Thoracic aorta (tissue), 2 donors: ENCODE measurements around the gene C2orf92. TPM values are rescaled to one million over a fixed set of nuclear protein-coding genes. Genes with fewer than 3 reads are reported as not detected.
"Not testable (repeated sequence)": the region's sequence is repeated elsewhere in the genome, so short reads cannot be mapped to it uniquely, and the experiment has no call there.

Experiments used
- ATAC-seq: fragments of 150-250 bp; one replicate; pipeline ENCODE4 v1.8.0; 2017; ENCODE audit warnings: low read depth; ENCODE audit not compliant: insufficient number of reproducible peaks, low FRiP score
- DNase-seq: peaks from one replicate; pipeline ENCODE4 v3.0.0-alpha.2; 2020; ENCODE audit warnings: low spot score
- H3K27ac ChIP-seq, 2 donors: fragments of 200-600 bp; sonication (generic); 1 replicate in 1 of 2; 2 replicates in 1 of 2; pipeline ENCODE4 v1.5.1; 2016; ENCODE audit warnings: mild to moderate bottlenecking in 2 of 2, moderate library complexity in 2 of 2
- H3K27me3 ChIP-seq: fragments of 200-600 bp; sonication (generic); replicated peaks from 2 replicates; pipeline ENCODE4 v1.6.0; 2016; ENCODE audit warnings: mild to moderate bottlenecking; ENCODE audit not compliant: insufficient read depth
- H3K36me3 ChIP-seq: fragments of 200-600 bp; sonication (generic); one replicate; pipeline ENCODE4 v1.5.1; 2016
- H3K4me1 ChIP-seq, 2 donors: fragments of 200-600 bp; sonication (generic); 1 replicate in 1 of 2; 2 replicates in 1 of 2; pipeline versions ENCODE4 v1.5.1 to v1.6.0; 2016; ENCODE audit warnings: low read depth in 2 of 2, mild to moderate bottlenecking in 1 of 2; ENCODE audit not compliant: control insufficient read depth in 1 of 2
- H3K4me3 ChIP-seq: fragments of 200-600 bp; sonication (generic); 2 replicates; pipeline ENCODE4 v1.5.1; 2016; ENCODE audit warnings: mild to moderate bottlenecking
- H3K9me3 ChIP-seq: fragments of 200-600 bp; sonication (generic); 2 replicates; pipeline ENCODE4 v1.5.1; 2016
- total RNA-seq, 2 donors: library from RNA; depleted of rRNA; stranded (reverse); fragments of >200 nt; gene quantifications; one replicate each; pipeline versions ENCODE4 v1.1.0 to v1.2.3, GENCODE V29; 2016
- TF ChIP-seq, protein P1 (sequence below): fragments of 200-600 bp; sonication (generic); IDR thresholded peaks from one replicate; pipeline ENCODE4 v1.5.1; 2019; ENCODE audit warnings: antibody characterized with exemption

Gene C2orf92
- total RNA-seq = 10 to 100 TPM; 13.7 to 32.0 TPM

DNA sequence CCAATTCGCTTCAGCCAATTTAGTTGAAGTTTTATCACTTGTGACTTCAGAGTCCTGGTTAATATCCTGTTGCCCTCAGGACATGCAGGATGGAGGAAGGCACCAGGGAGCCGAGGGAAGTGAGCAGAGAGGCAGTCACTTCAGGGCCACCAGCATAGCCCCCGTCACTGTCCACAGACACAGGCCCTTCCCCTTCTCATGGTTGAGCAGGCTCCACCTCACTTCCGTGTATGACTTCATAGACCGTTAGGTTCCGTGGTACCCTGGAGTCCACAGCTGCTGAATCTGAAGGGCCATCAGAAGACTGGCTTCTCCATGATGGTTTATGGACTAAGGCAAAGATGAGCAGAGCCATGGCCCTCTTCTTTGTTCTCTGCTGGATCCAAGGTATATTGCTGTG, at the start of gene C2orf92:
Gene C2orf92 (plus strand): TSS at position 266 of the 400 bp plus-strand sequence. CDS start 76 bp downstream, at position 342.
- Histone ChIP-seq H3K27ac (no peak within 1 kb of the TSS), H3K4me1 (peaks cover 0 to 3% of the 10 kb centered on the region in 2 donors), H3K27me3 (no peaks in the 10 kb centered on the region), H3K4me3 (no peak within 1 kb of the TSS), H3K9me3 (no peaks in the 10 kb centered on the region), H3K36me3 (no peaks in the 10 kb centered on the region)
- no peak for ATAC-seq
- no peak for DNase-seq
- TF ChIP-seq, protein P1, sequence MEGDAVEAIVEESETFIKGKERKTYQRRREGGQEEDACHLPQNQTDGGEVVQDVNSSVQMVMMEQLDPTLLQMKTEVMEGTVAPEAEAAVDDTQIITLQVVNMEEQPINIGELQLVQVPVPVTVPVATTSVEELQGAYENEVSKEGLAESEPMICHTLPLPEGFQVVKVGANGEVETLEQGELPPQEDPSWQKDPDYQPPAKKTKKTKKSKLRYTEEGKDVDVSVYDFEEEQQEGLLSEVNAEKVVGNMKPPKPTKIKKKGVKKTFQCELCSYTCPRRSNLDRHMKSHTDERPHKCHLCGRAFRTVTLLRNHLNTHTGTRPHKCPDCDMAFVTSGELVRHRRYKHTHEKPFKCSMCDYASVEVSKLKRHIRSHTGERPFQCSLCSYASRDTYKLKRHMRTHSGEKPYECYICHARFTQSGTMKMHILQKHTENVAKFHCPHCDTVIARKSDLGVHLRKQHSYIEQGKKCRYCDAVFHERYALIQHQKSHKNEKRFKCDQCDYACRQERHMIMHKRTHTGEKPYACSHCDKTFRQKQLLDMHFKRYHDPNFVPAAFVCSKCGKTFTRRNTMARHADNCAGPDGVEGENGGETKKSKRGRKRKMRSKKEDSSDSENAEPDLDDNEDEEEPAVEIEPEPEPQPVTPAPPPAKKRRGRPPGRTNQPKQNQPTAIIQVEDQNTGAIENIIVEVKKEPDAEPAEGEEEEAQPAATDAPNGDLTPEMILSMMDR = no peak

DNA sequence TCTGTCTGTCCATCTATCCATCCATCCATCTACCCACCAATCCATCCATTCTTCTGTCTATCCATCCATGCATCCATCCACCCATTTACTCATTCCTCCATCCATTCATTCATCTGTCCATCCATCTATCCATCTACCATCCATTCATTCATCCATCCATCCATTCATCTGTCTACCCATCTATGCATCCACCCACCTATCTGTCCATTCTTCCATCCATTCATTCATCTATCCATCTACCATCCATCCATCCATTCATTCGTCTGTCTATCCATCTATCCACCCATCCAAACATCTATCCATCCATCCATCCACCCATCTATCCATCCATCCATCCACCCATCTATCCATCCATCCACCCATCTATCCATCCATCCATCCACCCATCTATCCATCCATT, 49.0 kb upstream of the C2orf92 start:
- not testable (repeated sequence) for H3K27ac ChIP-seq

DNA sequence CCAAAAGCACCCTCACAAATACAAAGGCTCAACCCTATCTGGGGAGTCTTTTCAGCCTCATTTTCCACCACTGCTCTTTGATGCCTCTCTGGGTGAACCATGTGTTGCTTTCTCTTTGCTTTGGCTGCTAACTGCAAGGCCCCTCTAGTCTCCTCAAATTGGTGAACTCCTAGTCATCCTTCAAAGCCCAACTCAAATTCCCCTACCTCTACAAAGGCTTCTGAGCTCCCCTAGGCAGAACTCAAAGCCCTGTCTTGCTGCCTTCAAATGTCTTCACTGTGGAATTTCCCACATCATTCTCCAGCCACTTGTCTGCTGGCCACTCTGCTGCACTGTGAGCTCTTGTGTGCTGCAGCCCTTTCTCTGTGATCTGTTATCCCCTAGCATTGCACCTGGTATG, 46.5 kb upstream of the C2orf92 start:
- not testable (repeated sequence) for H3K4me3 ChIP-seq, ATAC-seq, H3K27ac ChIP-seq, DNase-seq, H3K4me1 ChIP-seq, H3K27me3 ChIP-seq, H3K36me3 ChIP-seq, H3K9me3 ChIP-seq

More for the DNA sequence above, 49.0 kb upstream of the C2orf92 start:
- not testable (repeated sequence) for H3K9me3 ChIP-seq, H3K36me3 ChIP-seq, H3K4me1 ChIP-seq, H3K4me3 ChIP-seq, H3K27me3 ChIP-seq, DNase-seq, ATAC-seq

DNA sequence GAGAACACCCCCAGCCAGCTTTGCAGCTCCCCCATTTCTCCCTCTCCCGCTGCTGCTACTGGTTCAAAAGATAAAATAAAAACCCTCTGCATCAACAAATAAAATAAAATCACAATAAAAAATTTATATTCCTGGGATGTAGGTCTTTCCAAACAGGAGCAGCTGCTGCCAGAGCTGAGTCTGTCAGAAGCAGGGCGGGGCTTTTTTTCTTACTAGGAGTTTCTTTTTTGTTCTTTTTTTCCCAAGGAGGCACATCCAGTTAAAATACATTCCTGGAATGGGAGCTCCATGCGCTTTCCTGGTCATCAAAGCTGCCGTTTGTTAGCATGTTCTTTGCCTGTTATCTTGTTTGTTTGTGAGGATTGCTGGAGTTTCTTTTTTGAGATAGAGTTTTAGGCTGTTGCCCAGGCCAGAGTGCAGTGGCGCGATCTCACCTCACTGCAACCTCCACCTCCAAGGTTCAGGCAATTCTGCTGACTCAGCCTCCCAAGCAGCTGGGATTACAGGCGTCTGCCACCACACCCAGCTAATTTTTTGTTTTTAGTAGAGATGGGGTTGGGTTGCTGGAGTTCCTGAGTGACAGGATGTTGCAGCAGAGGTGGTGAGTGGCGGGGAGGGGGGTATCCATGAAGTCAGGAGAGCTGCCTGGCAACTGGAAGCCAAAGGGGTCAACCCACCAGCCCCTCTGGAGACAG, 44.0 kb upstream of the C2orf92 start:
- not testable (repeated sequence) for DNase-seq, H3K27me3 ChIP-seq, ATAC-seq, H3K4me3 ChIP-seq, H3K27ac ChIP-seq, H3K4me1 ChIP-seq, H3K36me3 ChIP-seq, H3K9me3 ChIP-seq

DNA sequence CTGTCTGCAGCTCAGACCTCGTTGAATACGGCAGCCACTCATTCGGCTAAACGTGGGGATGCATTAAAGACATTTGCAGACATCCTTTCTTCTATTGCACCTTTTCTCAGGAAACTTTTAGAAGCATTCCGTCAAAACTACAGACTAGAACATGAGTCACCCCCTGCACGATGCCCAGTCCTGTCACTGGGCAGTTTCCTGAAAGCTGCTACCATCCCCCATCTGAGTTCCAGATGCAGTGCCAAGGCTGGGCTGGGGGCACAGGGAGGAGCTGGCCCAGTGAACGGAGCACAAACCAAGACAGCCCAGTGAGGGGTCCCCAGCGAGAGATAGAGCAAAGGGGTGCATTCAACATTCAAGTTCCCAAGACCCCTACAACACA, 43.5 kb upstream of the C2orf92 start:
- not testable (repeated sequence) for H3K9me3 ChIP-seq, H3K27ac ChIP-seq, DNase-seq, H3K27me3 ChIP-seq, H3K4me3 ChIP-seq, ATAC-seq, H3K36me3 ChIP-seq, H3K4me1 ChIP-seq

DNA sequence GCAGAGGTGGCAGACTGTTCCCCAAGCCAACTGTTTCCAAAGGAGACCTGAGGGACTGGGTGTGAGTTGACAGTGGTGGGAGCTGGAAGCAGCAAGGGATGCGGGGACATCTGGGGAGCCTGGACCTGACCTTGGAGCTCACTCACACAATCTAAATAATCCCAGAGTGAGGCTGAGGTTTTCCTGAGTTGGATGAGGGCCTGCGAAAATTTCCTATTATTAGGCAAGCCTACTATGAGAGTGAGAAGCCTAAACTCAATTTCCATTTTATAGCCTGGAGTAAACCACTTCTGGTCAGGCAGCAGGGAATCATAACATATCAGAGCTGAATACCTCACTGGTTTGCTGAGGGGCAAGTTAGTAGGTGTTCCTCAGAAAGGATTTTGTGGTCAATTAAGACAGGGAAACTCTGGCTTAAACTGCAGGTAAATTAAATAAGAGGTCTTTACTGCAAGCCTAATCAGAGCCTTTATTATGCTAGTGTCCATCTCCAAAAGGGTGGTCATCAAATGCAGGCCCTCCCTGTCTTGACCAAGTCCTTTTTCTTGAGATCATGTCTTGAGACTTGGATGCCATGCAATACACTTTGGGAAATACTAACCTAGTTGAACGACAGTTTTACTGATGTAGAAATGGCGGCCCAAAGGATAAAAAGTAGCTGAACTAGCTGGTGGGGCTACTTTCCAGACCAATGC, 25.3 kb upstream of the C2orf92 start:
- peaks cover 7 to 19% of the 10 kb centered on the region in 2 donors for H3K4me1 ChIP-seq
- TF ChIP-seq, protein P1 = no peak
- no peak overlapping the region for H3K4me3 ChIP-seq
- H3K36me3 ChIP-seq = peaks cover 16% of the 10 kb centered on the region
- no peak for DNase-seq
- no peaks in the 10 kb centered on the region for H3K27me3 ChIP-seq
- no peak overlapping the region for H3K27ac ChIP-seq
- no peak for ATAC-seq
- no peaks in the 10 kb centered on the region for H3K9me3 ChIP-seq

DNA sequence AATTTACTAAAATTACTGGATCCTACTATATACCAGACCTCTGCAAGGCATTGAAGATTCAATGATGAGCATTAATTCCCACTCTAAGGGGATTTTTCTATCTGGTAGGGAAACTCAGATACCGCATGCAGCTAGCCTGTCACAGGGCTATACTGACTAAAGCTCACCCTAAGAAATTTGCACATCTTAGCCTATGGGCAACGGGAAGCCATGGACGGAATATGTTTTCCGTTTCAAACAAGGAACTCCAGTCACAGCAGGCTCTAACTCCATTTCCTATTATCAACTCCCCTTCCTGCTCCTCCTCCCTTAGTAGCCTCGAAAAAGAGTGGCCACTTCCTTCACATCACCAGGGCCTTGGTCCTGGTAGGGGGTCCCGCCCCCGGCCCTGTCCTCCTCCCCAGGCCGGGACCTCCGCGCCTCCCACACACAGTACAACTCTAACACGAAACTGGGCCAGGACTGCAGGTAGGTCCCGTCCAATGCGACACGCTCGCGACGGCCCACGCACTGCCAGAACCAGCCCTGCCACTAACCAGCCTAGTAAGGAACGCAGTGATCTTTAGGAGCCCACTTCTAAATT, 24.3 kb upstream of the C2orf92 start:
- peak overlapping the region; percentile 99 for H3K4me3 ChIP-seq
- peaks cover 16% of the 10 kb centered on the region for H3K36me3 ChIP-seq
- TF ChIP-seq, protein P1 = no peak
- peak overlapping the region; percentile 74 to 95 for H3K27ac ChIP-seq
- no peaks in the 10 kb centered on the region for H3K27me3 ChIP-seq
- no peaks in the 10 kb centered on the region for H3K9me3 ChIP-seq
- DNase-seq (no peak), ATAC-seq (peak; percentile 15)
- peaks cover 7 to 19% of the 10 kb centered on the region in 2 donors for H3K4me1 ChIP-seq
